Upper lobe of left lung (tissue), 4 donors: ENCODE results near the gene CITED4.

Experiments
- EP300 ChIP-seq, 4 donors: sonication (generic); formaldehyde crosslinking; IDR thresholded peaks; one replicate each; pipeline ENCODE4 v1.5.1; 2017; ENCODE audit warnings: antibody characterized with exemption in 4 of 4, control low read depth in 2 of 4
- TF ChIP-seq, protein P1 (sequence below), 6 experiments: fragments of 450-650 bp in 4 of 6; fragments of 200-600 bp in 2 of 6; sonication (generic) in 2 of 6; IDR thresholded peaks; one replicate each; pipeline ENCODE4 v1.5.1; 2016 to 2019; ENCODE audit warnings: antibody characterized with exemption in 6 of 6

DNA sequence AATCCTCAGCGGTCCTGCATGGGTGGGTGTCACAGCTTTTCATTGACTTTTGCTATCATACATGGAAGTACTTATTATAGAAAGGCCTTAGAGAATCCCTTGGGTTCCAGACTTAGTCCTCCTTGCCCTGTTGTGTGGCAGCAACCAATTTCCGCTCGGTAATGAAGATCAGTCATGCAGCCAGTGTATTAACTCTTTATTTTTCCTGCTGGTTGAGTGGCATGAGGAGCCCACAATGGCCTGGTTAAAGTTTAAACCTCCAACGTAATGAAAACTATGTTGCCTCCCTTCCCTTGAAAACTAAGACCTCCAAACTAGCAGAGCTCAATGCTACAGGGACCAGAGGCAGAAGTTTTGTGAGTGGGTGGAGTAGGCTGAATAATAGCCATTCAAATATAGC is 20.0 kb downstream of the CITED4 start:
- TF ChIP-seq EP300 (IDR thresholded peaks at IDR 0.05) = no peak
- TF ChIP-seq, protein P1, sequence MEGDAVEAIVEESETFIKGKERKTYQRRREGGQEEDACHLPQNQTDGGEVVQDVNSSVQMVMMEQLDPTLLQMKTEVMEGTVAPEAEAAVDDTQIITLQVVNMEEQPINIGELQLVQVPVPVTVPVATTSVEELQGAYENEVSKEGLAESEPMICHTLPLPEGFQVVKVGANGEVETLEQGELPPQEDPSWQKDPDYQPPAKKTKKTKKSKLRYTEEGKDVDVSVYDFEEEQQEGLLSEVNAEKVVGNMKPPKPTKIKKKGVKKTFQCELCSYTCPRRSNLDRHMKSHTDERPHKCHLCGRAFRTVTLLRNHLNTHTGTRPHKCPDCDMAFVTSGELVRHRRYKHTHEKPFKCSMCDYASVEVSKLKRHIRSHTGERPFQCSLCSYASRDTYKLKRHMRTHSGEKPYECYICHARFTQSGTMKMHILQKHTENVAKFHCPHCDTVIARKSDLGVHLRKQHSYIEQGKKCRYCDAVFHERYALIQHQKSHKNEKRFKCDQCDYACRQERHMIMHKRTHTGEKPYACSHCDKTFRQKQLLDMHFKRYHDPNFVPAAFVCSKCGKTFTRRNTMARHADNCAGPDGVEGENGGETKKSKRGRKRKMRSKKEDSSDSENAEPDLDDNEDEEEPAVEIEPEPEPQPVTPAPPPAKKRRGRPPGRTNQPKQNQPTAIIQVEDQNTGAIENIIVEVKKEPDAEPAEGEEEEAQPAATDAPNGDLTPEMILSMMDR (IDR thresholded peaks at IDR 0.05) = no peak
